Tibial nerve (tissue), 4 donors: Measurements from ENCODE around the gene GYG2. TPM values are rescaled to one million over a fixed set of nuclear protein-coding genes. Genes with fewer than 3 reads are reported as not detected.

Experiments used
- DNase-seq, 2 donors: peaks; one replicate each; pipeline ENCODE4 v3.0.0-alpha.2; 2019; ENCODE audit warnings: low spot score in 2 of 2
- H3K27ac ChIP-seq, 4 donors: fragments of 200-600 bp; sonication (generic) in 3 of 4; one replicate each; pipeline ENCODE4 v1.5.1; 2017 to 2019; ENCODE audit warnings: mild to moderate bottlenecking in 1 of 4
- H3K27me3 ChIP-seq, 2 donors: fragments of 200-600 bp; sonication (generic) in 1 of 2; one replicate each; pipeline versions ENCODE4 v1.5.1 to v1.6.0; 2017 to 2019
- H3K36me3 ChIP-seq, 3 donors: fragments of 200-600 bp; sonication (generic); one replicate each; pipeline ENCODE4 v1.5.1; 2018 to 2019
- H3K4me1 ChIP-seq, 4 donors: fragments of 200-600 bp; sonication (generic) in 3 of 4; one replicate each; pipeline ENCODE4 v1.5.1; 2017 to 2019
- H3K4me3 ChIP-seq, 4 donors: fragments of 200-600 bp; sonication (generic) in 3 of 4; one replicate each; pipeline ENCODE4 v1.5.1; 2017 to 2019; ENCODE audit warnings: mild to moderate bottlenecking in 1 of 4, moderate library complexity in 1 of 4
- H3K9me3 ChIP-seq, 4 donors: fragments of 200-600 bp; sonication (generic) in 3 of 4; one replicate each; pipeline ENCODE4 v1.5.1; 2017 to 2019
- EP300 ChIP-seq, 2 donors: sonication (generic); formaldehyde crosslinking; IDR thresholded peaks; one replicate each; pipeline ENCODE4 v1.6.1; 2017; ENCODE audit warnings: antibody characterized with exemption in 2 of 2, mild to moderate bottlenecking in 1 of 2
- POLR2A ChIP-seq, 2 donors: fragments of 450-650 bp; IDR thresholded peaks; one replicate each; pipeline ENCODE4 v1.6.1; 2017; ENCODE audit warnings: antibody characterized with exemption in 2 of 2, mild to moderate bottlenecking in 2 of 2, moderate library complexity in 2 of 2
- WGBS, 2 donors: methylation state at CpG; one replicate each; pipeline ENCODE4 v1.1.5; 2018; 5-methylcytosine and 5-hydroxymethylcytosine counted together
- total RNA-seq, 4 donors: library from RNA; depleted of rRNA; stranded (reverse); fragments of >200 nt; gene quantifications; one replicate each; pipeline ENCODE4 v1.1.0, GENCODE V29; 2016
- TF ChIP-seq, protein P1 (sequence below), 5 experiments: fragments of 200-600 bp in 3 of 5; fragments of 450-650 bp in 2 of 5; sonication (generic) in 3 of 5; IDR thresholded peaks; one replicate each; pipeline ENCODE4 v1.5.1; 2016 to 2019; ENCODE audit warnings: antibody characterized with exemption in 5 of 5, mild to moderate bottlenecking in 3 of 5, moderate library complexity in 2 of 5

Gene GYG2
- total RNA-seq, 4 donors from 2014 or later = 4.1 to 50.4 (median 22.3) TPM

GRCh38 chrX:2846992-2847391, 18.3 kb downstream of the GYG2 start:
- TF ChIP-seq, protein P1, sequence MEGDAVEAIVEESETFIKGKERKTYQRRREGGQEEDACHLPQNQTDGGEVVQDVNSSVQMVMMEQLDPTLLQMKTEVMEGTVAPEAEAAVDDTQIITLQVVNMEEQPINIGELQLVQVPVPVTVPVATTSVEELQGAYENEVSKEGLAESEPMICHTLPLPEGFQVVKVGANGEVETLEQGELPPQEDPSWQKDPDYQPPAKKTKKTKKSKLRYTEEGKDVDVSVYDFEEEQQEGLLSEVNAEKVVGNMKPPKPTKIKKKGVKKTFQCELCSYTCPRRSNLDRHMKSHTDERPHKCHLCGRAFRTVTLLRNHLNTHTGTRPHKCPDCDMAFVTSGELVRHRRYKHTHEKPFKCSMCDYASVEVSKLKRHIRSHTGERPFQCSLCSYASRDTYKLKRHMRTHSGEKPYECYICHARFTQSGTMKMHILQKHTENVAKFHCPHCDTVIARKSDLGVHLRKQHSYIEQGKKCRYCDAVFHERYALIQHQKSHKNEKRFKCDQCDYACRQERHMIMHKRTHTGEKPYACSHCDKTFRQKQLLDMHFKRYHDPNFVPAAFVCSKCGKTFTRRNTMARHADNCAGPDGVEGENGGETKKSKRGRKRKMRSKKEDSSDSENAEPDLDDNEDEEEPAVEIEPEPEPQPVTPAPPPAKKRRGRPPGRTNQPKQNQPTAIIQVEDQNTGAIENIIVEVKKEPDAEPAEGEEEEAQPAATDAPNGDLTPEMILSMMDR (IDR thresholded peaks at IDR 0.05) = no peak
- TF ChIP-seq EP300 (IDR thresholded peaks at IDR 0.05) (no peak), POLR2A (IDR thresholded peaks at IDR 0.05) (no peak)
- H3K27me3 ChIP-seq = no peaks in the 10 kb centered on the region
- H3K36me3 ChIP-seq = no peaks in the 10 kb centered on the region
- H3K4me3 ChIP-seq = no peak overlapping the region
- no peak for DNase-seq
- H3K4me1 ChIP-seq = no peaks in the 10 kb centered on the region
- H3K9me3 ChIP-seq = no peaks in the 10 kb centered on the region
- H3K27ac ChIP-seq = no peak overlapping the region

- Histone ChIP-seq H3K9me3 (no peaks in the 10 kb centered on the region), H3K4me1 (no peaks in the 10 kb centered on the region), H3K36me3 (no peaks in the 10 kb centered on the region), H3K27me3 (no peaks in the 10 kb centered on the region), H3K4me3 (no peak overlapping the region), H3K27ac (no peak overlapping the region)
- no peak for DNase-seq
- WGBS, 2 donors = 39 to 47% methylated on average over 9 of the region's 9 CpGs
- TF ChIP-seq EP300 (IDR thresholded peaks at IDR 0.05) (no peak), POLR2A (IDR thresholded peaks at IDR 0.05) (no peak)
- TF ChIP-seq, protein P1 (IDR thresholded peaks at IDR 0.05) = no peak
Measured at GRCh38 chrX:2848871-2849301, 20.2 kb downstream of the GYG2 start.

DNA sequence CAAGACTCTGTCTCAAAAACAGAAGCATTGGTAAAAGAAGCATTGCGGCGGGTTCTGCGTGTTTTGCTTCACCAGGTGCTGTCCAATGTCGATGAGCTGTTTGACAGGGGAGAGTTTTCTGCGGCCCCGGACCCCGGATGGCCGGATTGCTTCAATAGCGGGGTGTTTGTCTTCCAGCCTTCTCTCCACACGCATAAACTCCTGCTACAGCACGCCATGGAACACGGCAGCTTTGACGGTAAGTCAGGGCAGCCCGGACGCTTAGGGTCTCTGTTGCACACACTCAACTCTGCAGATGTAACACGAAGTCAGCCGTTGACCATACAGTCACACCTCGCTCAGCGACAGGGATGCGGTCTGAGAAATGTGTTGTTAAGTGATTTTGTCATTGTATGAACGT, 26.2 kb downstream of the GYG2 start:
- Histone ChIP-seq H3K27me3 (no peaks in the 10 kb centered on the region), H3K4me3 (no peak overlapping the region), H3K27ac (no peak overlapping the region), H3K4me1 (no peaks in the 10 kb centered on the region), H3K36me3 (no peaks in the 10 kb centered on the region), H3K9me3 (no peaks in the 10 kb centered on the region)
- DNase-seq = no peak
- TF ChIP-seq POLR2A (IDR thresholded peaks at IDR 0.05) = no peak
- WGBS, 2 donors = 95 to 99% methylated on average over 20 to 21 of the region's 21 CpGs

GRCh38 chrX:2855761-2856160, 27.0 kb downstream of the GYG2 start:
- H3K27ac ChIP-seq = no peak overlapping the region
- H3K4me1 ChIP-seq = no peaks in the 10 kb centered on the region
- WGBS, 2 donors = 95 to 96% methylated on average over 2 of the region's 2 CpGs
- DNase-seq = no peak
- H3K27me3 ChIP-seq = no peaks in the 10 kb centered on the region
- no peaks in the 10 kb centered on the region for H3K36me3 ChIP-seq
- no peaks in the 10 kb centered on the region for H3K9me3 ChIP-seq
- no peak overlapping the region for H3K4me3 ChIP-seq
- TF ChIP-seq, protein P1 (IDR thresholded peaks at IDR 0.05) = no peak
- no peak for TF ChIP-seq POLR2A (IDR thresholded peaks at IDR 0.05)
- no peak for TF ChIP-seq EP300 (IDR thresholded peaks at IDR 0.05)

DNA sequence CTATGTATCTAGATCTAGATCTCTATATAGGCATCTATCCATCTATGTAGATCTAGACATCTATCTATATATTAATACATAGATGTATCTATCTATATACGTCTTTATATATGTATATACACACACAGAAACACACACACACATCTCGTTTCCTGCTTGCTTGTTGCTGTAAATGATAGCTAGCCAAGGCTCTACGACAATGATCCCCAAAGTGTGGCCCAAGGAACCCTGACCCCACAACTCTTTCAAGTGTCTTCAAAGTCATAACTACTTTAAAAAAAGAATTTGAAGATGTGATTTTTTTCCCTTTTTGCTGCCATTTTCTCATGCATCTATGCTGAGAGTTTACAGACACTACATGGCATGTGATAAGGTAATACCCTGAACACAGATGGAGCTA, 28.8 kb downstream of the GYG2 start:
- no peak for DNase-seq
- TF ChIP-seq, protein P1 (IDR thresholded peaks at IDR 0.05) = no peak
- TF ChIP-seq POLR2A (IDR thresholded peaks at IDR 0.05) = no peak
- no peak for TF ChIP-seq EP300 (IDR thresholded peaks at IDR 0.05)
- no peak overlapping the region for H3K4me3 ChIP-seq
- H3K36me3 ChIP-seq = no peaks in the 10 kb centered on the region
- H3K4me1 ChIP-seq = no peaks in the 10 kb centered on the region
- 87 to 89% methylated on average over 3 of the region's 3 CpGs for WGBS, 2 donors
- no peak overlapping the region for H3K27ac ChIP-seq
- no peaks in the 10 kb centered on the region for H3K27me3 ChIP-seq
- no peaks in the 10 kb centered on the region for H3K9me3 ChIP-seq

- WGBS, 2 donors = 91 to 100% methylated on average over 1 of the region's 1 CpG
- no peaks in the 10 kb centered on the region for H3K9me3 ChIP-seq
- H3K4me1 ChIP-seq = no peaks in the 10 kb centered on the region
- TF ChIP-seq EP300 (IDR thresholded peaks at IDR 0.05) = no peak
- TF ChIP-seq POLR2A (IDR thresholded peaks at IDR 0.05) = no peak
- TF ChIP-seq, protein P1 (IDR thresholded peaks at IDR 0.05) = no peak
- DNase-seq = no peak
- no peak overlapping the region for H3K27ac ChIP-seq
- H3K27me3 ChIP-seq = no peaks in the 10 kb centered on the region
- H3K4me3 ChIP-seq = no peak overlapping the region
- H3K36me3 ChIP-seq = no peaks in the 10 kb centered on the region
Measured at GRCh38 chrX:2859197-2859797, 30.6 kb downstream of the GYG2 start.
